Cardiac muscle cell (in vitro differentiated cells and primary cell): ENCODE data around the gene MICALL2. TPM values are rescaled to one million over a fixed set of nuclear protein-coding genes. Genes with fewer than 3 reads are reported as not detected.

ENCODE experiments used
- DNase-seq, 2 donors: peaks; one replicate each; pipeline versions ENCODE4 v3.0.0 to v3.0.0-alpha.2; 2010 to 2017; ENCODE audit warnings: low read depth in 1 of 2, low spot score in 1 of 2
- H3K27ac ChIP-seq: fragments of 200-600 bp; sonication (generic); 2 replicates; pipeline ENCODE4 v1.5.1; 2016
- H3K27me3 ChIP-seq: fragments of 200-600 bp; sonication (generic); 2 replicates; pipeline ENCODE4 v1.6.0; 2016; ENCODE audit warnings: control low read depth
- H3K36me3 ChIP-seq: fragments of 200-600 bp; sonication (generic); 2 replicates; pipeline ENCODE4 v1.5.1; 2016; ENCODE audit warnings: control low read depth
- H3K4me1 ChIP-seq: fragments of 200-600 bp; sonication (generic); 2 replicates; pipeline ENCODE4 v1.8.1; 2017; ENCODE audit warnings: low read depth, mild to moderate bottlenecking, mixed run types
- H3K4me3 ChIP-seq: fragments of 200-600 bp; sonication (generic); 2 replicates; pipeline ENCODE4 v1.5.1; 2016; ENCODE audit warnings: mild to moderate bottlenecking
- H3K9me3 ChIP-seq: fragments of 200-600 bp; sonication (generic); 2 replicates; pipeline ENCODE4 v1.5.1; 2017; ENCODE audit warnings: low read depth, mild to moderate bottlenecking, control low read depth
- CTCF ChIP-seq: IDR thresholded peaks from 2 replicates; pipeline ENCODE4 v1.5.1; 2012; ENCODE audit warnings: low read depth, mild to moderate bottlenecking, low read length
- polyA plus RNA-seq: library from polyadenylated mRNA; unstranded; fragments of >200 nt; fragmentation: Nextera tagmentation; extraction: Ambion mirVana; gene quantifications from 2 replicates; pipeline ENCODE4 v1.2.1, GENCODE V29; 2016
- total RNA-seq: library from RNA; depleted of rRNA; stranded (reverse); fragments of >200 nt; gene quantifications from 2 replicates; pipeline ENCODE4 v1.2.3, GENCODE V29; 2016

MICALL2 gene
- total and polyA plus RNA-seq, 2 experiments from 2014 or later = 19.5 to 22.0 TPM

- Histone ChIP-seq H3K9me3 (no peaks in the 10 kb centered on the region), H3K4me3 (no peak overlapping the region), H3K27ac (no peak overlapping the region), H3K36me3 (peaks cover 29% of the 10 kb centered on the region), H3K4me1 (no peaks in the 10 kb centered on the region), H3K27me3 (no peaks in the 10 kb centered on the region)
- TF ChIP-seq CTCF = no peak
- DNase-seq = no peak
These were observed 39.4 kb upstream of the MICALL2 start for GRCh38 chr7:1498370-1499305.

- Histone ChIP-seq H3K4me1 (no peaks in the 10 kb centered on the region), H3K36me3 (peaks cover 29% of the 10 kb centered on the region), H3K27ac (no peak overlapping the region), H3K4me3 (no peak overlapping the region), H3K27me3 (no peaks in the 10 kb centered on the region), H3K9me3 (no peaks in the 10 kb centered on the region)
- TF ChIP-seq CTCF = no peak
- DNase-seq = no peak
These were observed 38.1 kb upstream of the MICALL2 start for GRCh38 chr7:1497293-1497927.

- H3K36me3 ChIP-seq = peaks cover 31% of the 10 kb centered on the region
- TF ChIP-seq CTCF = no peak
These were observed 37.4 kb upstream of the MICALL2 start for GRCh38 chr7:1496531-1497292.

GRCh38 chr7:1495564-1496242 lies 36.4 kb upstream of the MICALL2 start:
- no peaks in the 10 kb centered on the region for H3K4me1 ChIP-seq
- peaks cover 29% of the 10 kb centered on the region for H3K36me3 ChIP-seq
- H3K27me3 ChIP-seq = no peaks in the 10 kb centered on the region
- H3K4me3 ChIP-seq = no peak overlapping the region
- H3K27ac ChIP-seq = no peak overlapping the region
- H3K9me3 ChIP-seq = no peaks in the 10 kb centered on the region
- DNase-seq = no peak
- no peak for TF ChIP-seq CTCF

More at GRCh38 chr7:1496531-1497292, 37.4 kb upstream of the MICALL2 start:
- H3K27me3 ChIP-seq = no peaks in the 10 kb centered on the region
- H3K4me3 ChIP-seq = no peak overlapping the region
- no peak for DNase-seq
- no peak overlapping the region for H3K27ac ChIP-seq
- no peaks in the 10 kb centered on the region for H3K9me3 ChIP-seq
- no peaks in the 10 kb centered on the region for H3K4me1 ChIP-seq
